Nephron (organoid): ENCODE data around the gene SMYD4.

Experiments
- H3K27ac Mint-ChIP-seq, 3 experiments: 2 replicates each; pipeline ENCODE4 v1.8.0; 2020; ENCODE audit warnings: mixed read lengths in 3 of 3, mild to moderate bottlenecking in 2 of 3, moderate library complexity in 1 of 3
- H3K27me3 Mint-ChIP-seq: 2 replicates; pipeline ENCODE4 v1.8.0; 2021; ENCODE audit warnings: low read depth, mild to moderate bottlenecking, moderate library complexity, mixed read lengths
- H3K36me3 Mint-ChIP-seq: 2 replicates; pipeline ENCODE4 v1.8.0; 2020; ENCODE audit warnings: low read depth, mixed read lengths
- H3K4me1 Mint-ChIP-seq: 2 replicates; pipeline ENCODE4 v1.8.0; 2020; ENCODE audit warnings: mixed read lengths
- H3K4me3 Mint-ChIP-seq, 3 experiments: 2 replicates each; pipeline ENCODE4 v1.8.0; 2020; ENCODE audit warnings: mild to moderate bottlenecking in 3 of 3, mixed read lengths in 3 of 3, moderate library complexity in 2 of 3
- H3K9me3 Mint-ChIP-seq: 2 replicates; pipeline ENCODE4 v1.8.0; 2020; ENCODE audit warnings: mixed read lengths
- CTCF ChIP-seq, 3 experiments: fragments of 200-600 bp; sonication (generic); IDR thresholded peaks; one replicate each; pipeline ENCODE4 v1.5.0; 2021; ENCODE audit warnings: antibody characterized with exemption in 3 of 3; ENCODE audit not compliant: unreplicated experiment in 3 of 3

Gene SMYD4

GRCh38 chr17:1796800-1797199 is 32.9 kb downstream of the SMYD4 start:
- H3K4me1 Mint-ChIP-seq = peaks cover 10% of the 10 kb centered on the region
- H3K4me3 Mint-ChIP-seq = no peak overlapping the region
- peaks cover 29% of the 10 kb centered on the region for H3K36me3 Mint-ChIP-seq
- no peaks in the 10 kb centered on the region for H3K27me3 Mint-ChIP-seq
- TF ChIP-seq CTCF (IDR thresholded peaks at IDR 0.05; ENCODE audit: unreplicated experiment in 3 of 3) = no peak
- no peaks in the 10 kb centered on the region for H3K9me3 Mint-ChIP-seq
- peak overlapping the region; percentile 5 to 43 (median 41) for H3K27ac Mint-ChIP-seq

GRCh38 chr17:1793447-1793806 is 36.3 kb downstream of the SMYD4 start:
- H3K27ac Mint-ChIP-seq = no peak overlapping the region
- H3K36me3 Mint-ChIP-seq = peaks cover 22% of the 10 kb centered on the region
- H3K4me1 Mint-ChIP-seq = peaks cover 10% of the 10 kb centered on the region
- H3K4me3 Mint-ChIP-seq = no peak overlapping the region
- no peak for TF ChIP-seq CTCF (IDR thresholded peaks at IDR 0.05; ENCODE audit: unreplicated experiment in 3 of 3)
- no peaks in the 10 kb centered on the region for H3K9me3 Mint-ChIP-seq
- H3K27me3 Mint-ChIP-seq = no peaks in the 10 kb centered on the region

GRCh38 chr17:1792495-1793446 is 36.9 kb downstream of the SMYD4 start:
- Mint-ChIP-seq H3K27ac (peak overlapping the region in 1 of 3 experiments; percentile 32), H3K4me3 (no peak overlapping the region), H3K27me3 (no peaks in the 10 kb centered on the region), H3K4me1 (peaks cover 10% of the 10 kb centered on the region), H3K36me3 (peaks cover 22% of the 10 kb centered on the region), H3K9me3 (no peaks in the 10 kb centered on the region)
- TF ChIP-seq CTCF (IDR thresholded peaks at IDR 0.05; ENCODE audit: unreplicated experiment in 3 of 3) = no peak

- Mint-ChIP-seq H3K9me3 (no peaks in the 10 kb centered on the region), H3K27me3 (no peaks in the 10 kb centered on the region), H3K27ac (no peak overlapping the region), H3K4me1 (no peaks in the 10 kb centered on the region), H3K4me3 (no peak overlapping the region), H3K36me3 (peaks cover 28% of the 10 kb centered on the region)
- TF ChIP-seq CTCF (IDR thresholded peaks at IDR 0.05; ENCODE audit: unreplicated experiment in 3 of 3) = no peak
Measured at GRCh38 chr17:1789936-1790335, 39.8 kb downstream of the SMYD4 start.

GRCh38 chr17:1787301-1787902 is 42.3 kb downstream of the SMYD4 start:
- no peaks in the 10 kb centered on the region for H3K27me3 Mint-ChIP-seq
- no peaks in the 10 kb centered on the region for H3K9me3 Mint-ChIP-seq
- no peak for TF ChIP-seq CTCF (IDR thresholded peaks at IDR 0.05; ENCODE audit: unreplicated experiment in 3 of 3)

More at GRCh38 chr17:1787301-1787902, 42.3 kb downstream of the SMYD4 start:
- H3K4me3 Mint-ChIP-seq = no peak overlapping the region
- peaks cover 39% of the 10 kb centered on the region for H3K36me3 Mint-ChIP-seq
- H3K27ac Mint-ChIP-seq = peak overlapping the region in 2 of 3 experiments; percentile 3 to 18
- H3K4me1 Mint-ChIP-seq = peaks cover 11% of the 10 kb centered on the region
